HepG2 (cell line): Measurements from ENCODE around the gene TSPAN9. TPM values are rescaled to one million over a fixed set of nuclear protein-coding genes. Genes with fewer than 3 reads are reported as not detected.
A peak's percentile ranks its signal among the peaks of the same experiment; 100 is the strongest.

ENCODE experiments used
- CEBPB ChIP-seq: IDR thresholded peaks from 2 replicates; pipeline ENCODE4 v1.6.1; 2011; ENCODE audit warnings: low read depth, low read length, improper control_type of control experiment, borderline replicate concordance
- FLYWCH1 ChIP-seq: sonication (generic); formaldehyde crosslinking; IDR thresholded peaks from 2 replicates; pipeline ENCODE4 v1.8.1; 2023; ENCODE audit warnings: mild to moderate bottlenecking, missing genetic modification reagents
- HDAC2 ChIP-seq: sonication (generic); formaldehyde crosslinking; IDR thresholded peaks from 2 replicates; pipeline ENCODE4 v1.4.0; 2020; ENCODE audit warnings: missing genetic modification reagents
- ISX ChIP-seq: sonication (generic); formaldehyde crosslinking; conservative IDR thresholded peaks from 2 replicates; pipeline ENCODE4 v1.5.0; 2020; ENCODE audit warnings: missing genetic modification reagents
- MAZ ChIP-seq, 2 experiments: sonication (generic) in 1 of 2; formaldehyde crosslinking in 1 of 2; IDR thresholded peaks; 2 replicates each; pipeline versions ENCODE4 v1.5.0 to v1.6.1; 2012 to 2020; ENCODE audit warnings: low read depth in 2 of 2, mild to moderate bottlenecking in 2 of 2, borderline replicate concordance in 1 of 2, improper control_type of control experiment in 1 of 2, low read length in 1 of 2, missing genetic modification reagents in 1 of 2, moderate library complexity in 1 of 2
- MED13 ChIP-seq: sonication (generic); formaldehyde crosslinking; IDR thresholded peaks from 2 replicates; pipeline ENCODE4 v1.5.0; 2020; ENCODE audit warnings: missing genetic modification reagents
- RBM22 ChIP-seq: fragments of 200-400 bp; formaldehyde crosslinking; optimal IDR thresholded peaks from 2 replicates; pipeline ENCODE3; 2017; ENCODE audit warnings: mild to moderate bottlenecking, low read length, moderate library complexity
- REL ChIP-seq: sonication (generic); formaldehyde crosslinking; conservative IDR thresholded peaks from 2 replicates; pipeline ENCODE4 v1.8.0; 2022; ENCODE audit warnings: mild to moderate bottlenecking, missing genetic modification reagents, moderate library complexity
- ZFP41 ChIP-seq: sonication (generic); formaldehyde crosslinking; IDR thresholded peaks from 2 replicates; pipeline ENCODE4 v1.4.0; 2020; ENCODE audit warnings: mild to moderate bottlenecking, missing genetic modification reagents, borderline replicate concordance
- ZFP82 ChIP-seq: sonication (generic); formaldehyde crosslinking; IDR thresholded peaks from 2 replicates; pipeline ENCODE4 v1.5.1; 2020; ENCODE audit warnings: mild to moderate bottlenecking, missing genetic modification reagents, borderline replicate concordance
- ZMYM2 ChIP-seq: sonication (generic); formaldehyde crosslinking; IDR thresholded peaks from 2 replicates; pipeline ENCODE4 v1.8.0; 2022; ENCODE audit warnings: mild to moderate bottlenecking, missing genetic modification reagents
- ZNF224 ChIP-seq: sonication (generic); formaldehyde crosslinking; IDR thresholded peaks from 2 replicates; pipeline ENCODE4 v1.5.0; 2020; ENCODE audit warnings: mild to moderate bottlenecking, missing genetic modification reagents
- ZNF326 ChIP-seq: sonication (generic); formaldehyde crosslinking; IDR thresholded peaks from 2 replicates; pipeline ENCODE4 v1.4.0; 2020; ENCODE audit warnings: missing genetic modification reagents, borderline replicate concordance
- ZNF431 ChIP-seq: sonication (generic); formaldehyde crosslinking; IDR thresholded peaks from 2 replicates; pipeline ENCODE4 v1.9.0; 2022; ENCODE audit warnings: missing genetic modification reagents, low read depth, mild to moderate bottlenecking, borderline replicate concordance
- ZNF607 ChIP-seq: sonication (generic); formaldehyde crosslinking; IDR thresholded peaks from 2 replicates; pipeline ENCODE4 v1.5.1; 2020; ENCODE audit warnings: missing genetic modification reagents, mild to moderate bottlenecking, borderline replicate concordance
- ZNF720 ChIP-seq: sonication (generic); formaldehyde crosslinking; IDR thresholded peaks from 2 replicates; pipeline ENCODE4 v1.4.0; 2020; ENCODE audit warnings: missing genetic modification reagents
- ZNF782 ChIP-seq: sonication (generic); formaldehyde crosslinking; IDR thresholded peaks from 2 replicates; pipeline ENCODE4 v1.4.0; 2020; ENCODE audit warnings: missing genetic modification reagents, mild to moderate bottlenecking, borderline replicate concordance
- ZNF792 ChIP-seq: IDR thresholded peaks from 2 replicates; pipeline ENCODE4 v1.6.1; 2016
- ZNF816 ChIP-seq: sonication (generic); formaldehyde crosslinking; IDR thresholded peaks from 2 replicates; pipeline ENCODE4 v1.8.0; 2022; ENCODE audit warnings: missing genetic modification reagents, mild to moderate bottlenecking, borderline replicate concordance
- ZSCAN9 ChIP-seq: IDR thresholded peaks from 2 replicates; pipeline ENCODE4 v1.6.1; 2016; ENCODE audit warnings: borderline replicate concordance
- polyA plus RNA-seq, 8 experiments: library from polyadenylated mRNA; depleted of rRNA in 3 of 8; stranded (reverse) in 7 of 8; unstranded in 1 of 8; fragments of >200 nt; fragmentation: Illumina TruSeq in 4 of 8; extraction: Trizol in 4 of 8; gene quantifications; 2 replicates each; pipeline versions ENCODE4 v1.2.1 to v1.2.3, GENCODE V29; 2011 to 2016; ENCODE audit warnings: low read depth in 4 of 8, missing spikeins in 1 of 8, mixed read lengths in 1 of 8; ENCODE audit not compliant: insufficient read depth in 1 of 8
- total RNA-seq, 5 experiments: library from RNA; depleted of rRNA; stranded (reverse); fragments of >200 nt; fragmentation: Illumina TruSeq; extraction: Trizol; gene quantifications; 2 replicates each; pipeline ENCODE4 v1.2.3, GENCODE V29; 2016; ENCODE audit warnings: low read depth in 1 of 5
- TF ChIP-seq, protein P1 (sequence below): sonication (generic); formaldehyde crosslinking; IDR thresholded peaks from 2 replicates; pipeline ENCODE4 v1.9.0; 2021; ENCODE audit warnings: missing genetic modification reagents, mild to moderate bottlenecking, borderline replicate concordance
- TF ChIP-seq, protein P2 (sequence below): IDR thresholded peaks from 2 replicates; pipeline ENCODE4 v1.6.1; 2016; ENCODE audit warnings: missing biosample characterization, missing genetic modification reagents, low read depth
- TF ChIP-seq, protein P3 (sequence below): sonication (generic); formaldehyde crosslinking; conservative IDR thresholded peaks from 2 replicates; pipeline ENCODE4 v1.8.0; 2022; ENCODE audit warnings: low read depth, missing genetic modification reagents
- TF ChIP-seq, protein P4 (sequence below): sonication (generic); formaldehyde crosslinking; IDR thresholded peaks from 2 replicates; pipeline ENCODE4 v1.8.0; 2022; ENCODE audit warnings: low read depth, missing genetic modification reagents
- TF ChIP-seq, protein P5 (sequence below): sonication (generic); formaldehyde crosslinking; IDR thresholded peaks from 2 replicates; pipeline ENCODE4 v1.5.0; 2020; ENCODE audit warnings: missing genetic modification reagents

Gene TSPAN9
- total and polyA plus RNA-seq, 2 of the 13 experiments (the other 11 are each of a cell fraction or from before 2014, with no cell fraction given), result 18.1 to 42.3 TPM

DNA sequence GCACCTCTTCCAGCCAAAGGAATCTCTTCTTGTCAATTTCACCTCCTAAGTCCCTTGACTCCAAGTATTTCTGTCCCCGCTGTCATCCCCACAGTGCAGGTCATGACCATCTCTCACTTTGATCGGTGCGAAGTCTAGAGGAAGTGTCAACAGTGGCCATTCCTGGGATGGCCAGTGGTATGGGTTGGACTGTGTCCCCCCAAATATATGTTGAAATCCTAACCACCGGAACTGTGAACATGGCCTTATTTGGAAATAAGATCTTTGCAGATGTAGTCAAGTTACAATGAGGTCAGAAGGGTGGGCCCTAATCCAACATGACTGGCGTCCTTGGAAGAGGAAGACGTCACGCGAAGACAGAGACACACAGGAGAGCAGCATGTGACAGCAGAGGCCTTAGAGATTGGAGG, 257.9 kb downstream of the TSPAN9 start (continued):
- TF ChIP-seq ZFP41 (CRISPR knock-in tag), result no peak
- TF ChIP-seq, protein P1, sequence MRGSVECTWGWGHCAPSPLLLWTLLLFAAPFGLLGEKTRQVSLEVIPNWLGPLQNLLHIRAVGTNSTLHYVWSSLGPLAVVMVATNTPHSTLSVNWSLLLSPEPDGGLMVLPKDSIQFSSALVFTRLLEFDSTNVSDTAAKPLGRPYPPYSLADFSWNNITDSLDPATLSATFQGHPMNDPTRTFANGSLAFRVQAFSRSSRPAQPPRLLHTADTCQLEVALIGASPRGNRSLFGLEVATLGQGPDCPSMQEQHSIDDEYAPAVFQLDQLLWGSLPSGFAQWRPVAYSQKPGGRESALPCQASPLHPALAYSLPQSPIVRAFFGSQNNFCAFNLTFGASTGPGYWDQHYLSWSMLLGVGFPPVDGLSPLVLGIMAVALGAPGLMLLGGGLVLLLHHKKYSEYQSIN, result no peak
- TF ChIP-seq RBM22, result no peak
- no peak for TF ChIP-seq FLYWCH1
- TF ChIP-seq ISX (CRISPR knock-in tag), result no peak
- peak; percentile 86 for TF ChIP-seq CEBPB
- no peak for TF ChIP-seq ZNF720 (CRISPR knock-in tag)
- TF ChIP-seq ZNF792, result no peak
- TF ChIP-seq ZNF326 (CRISPR knock-in tag), result no peak
- no peak for TF ChIP-seq ZFP82 (CRISPR knock-in tag)
- TF ChIP-seq, protein P2, sequence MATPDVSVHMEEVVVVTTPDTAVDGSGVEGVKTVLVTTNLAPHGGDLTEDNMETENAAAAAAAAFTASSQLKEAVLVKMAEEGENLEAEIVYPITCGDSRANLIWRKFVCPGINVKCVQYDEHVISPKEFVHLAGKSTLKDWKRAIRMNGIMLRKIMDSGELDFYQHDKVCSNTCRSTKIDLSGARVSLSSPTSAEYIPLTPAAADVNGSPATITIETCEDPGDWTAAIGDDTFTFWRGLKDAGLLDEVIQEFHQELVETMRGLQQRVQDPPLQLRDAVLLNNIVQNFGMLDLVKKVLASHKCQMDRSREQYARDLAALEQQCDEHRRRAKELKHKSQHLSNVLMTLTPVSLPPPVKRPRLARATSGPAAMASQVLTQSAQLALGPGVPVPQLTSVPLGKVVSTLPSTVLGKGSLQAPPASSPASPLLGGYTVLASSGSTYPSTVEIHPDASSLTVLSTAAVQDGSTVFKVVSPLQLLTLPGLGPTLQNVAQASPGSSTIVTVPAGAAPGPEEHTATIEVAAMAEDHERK (CRISPR knock-in tag), result no peak
- TF ChIP-seq, protein P3, sequence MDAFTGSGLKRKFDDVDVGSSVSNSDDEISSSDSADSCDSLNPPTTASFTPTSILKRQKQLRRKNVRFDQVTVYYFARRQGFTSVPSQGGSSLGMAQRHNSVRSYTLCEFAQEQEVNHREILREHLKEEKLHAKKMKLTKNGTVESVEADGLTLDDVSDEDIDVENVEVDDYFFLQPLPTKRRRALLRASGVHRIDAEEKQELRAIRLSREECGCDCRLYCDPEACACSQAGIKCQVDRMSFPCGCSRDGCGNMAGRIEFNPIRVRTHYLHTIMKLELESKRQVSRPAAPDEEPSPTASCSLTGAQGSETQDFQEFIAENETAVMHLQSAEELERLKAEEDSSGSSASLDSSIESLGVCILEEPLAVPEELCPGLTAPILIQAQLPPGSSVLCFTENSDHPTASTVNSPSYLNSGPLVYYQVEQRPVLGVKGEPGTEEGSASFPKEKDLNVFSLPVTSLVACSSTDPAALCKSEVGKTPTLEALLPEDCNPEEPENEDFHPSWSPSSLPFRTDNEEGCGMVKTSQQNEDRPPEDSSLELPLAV, result no peak
- TF ChIP-seq ZNF431 (CRISPR knock-in tag), result no peak
- no peak for TF ChIP-seq MED13 (CRISPR knock-in tag)
- no peak for TF ChIP-seq ZMYM2
- no peak for TF ChIP-seq REL
- no peak for TF ChIP-seq ZNF816
- TF ChIP-seq ZSCAN9 (CRISPR knock-in tag), result 0 out of 2 replicates have a peak, but pooled peaks have one; percentile 68
- peak; percentile 69 for TF ChIP-seq HDAC2 (CRISPR knock-in tag)
- TF ChIP-seq, protein P4, sequence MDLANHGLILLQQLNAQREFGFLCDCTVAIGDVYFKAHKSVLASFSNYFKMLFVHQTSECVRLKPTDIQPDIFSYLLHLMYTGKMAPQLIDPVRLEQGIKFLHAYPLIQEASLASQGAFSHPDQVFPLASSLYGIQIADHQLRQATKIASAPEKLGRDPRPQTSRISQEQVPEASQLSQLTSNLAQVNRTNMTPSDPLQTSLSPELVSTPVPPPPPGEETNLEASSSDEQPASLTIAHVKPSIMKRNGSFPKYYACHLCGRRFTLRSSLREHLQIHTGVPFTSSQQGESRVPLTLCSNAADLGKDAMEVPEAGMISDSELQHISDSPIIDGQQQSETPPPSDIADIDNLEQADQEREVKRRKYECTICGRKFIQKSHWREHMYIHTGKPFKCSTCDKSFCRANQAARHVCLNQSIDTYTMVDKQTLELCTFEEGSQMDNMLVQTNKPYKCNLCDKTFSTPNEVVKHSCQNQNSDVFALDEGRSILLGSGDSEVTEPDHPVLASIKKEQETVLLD, result no peak
- TF ChIP-seq, protein P5, sequence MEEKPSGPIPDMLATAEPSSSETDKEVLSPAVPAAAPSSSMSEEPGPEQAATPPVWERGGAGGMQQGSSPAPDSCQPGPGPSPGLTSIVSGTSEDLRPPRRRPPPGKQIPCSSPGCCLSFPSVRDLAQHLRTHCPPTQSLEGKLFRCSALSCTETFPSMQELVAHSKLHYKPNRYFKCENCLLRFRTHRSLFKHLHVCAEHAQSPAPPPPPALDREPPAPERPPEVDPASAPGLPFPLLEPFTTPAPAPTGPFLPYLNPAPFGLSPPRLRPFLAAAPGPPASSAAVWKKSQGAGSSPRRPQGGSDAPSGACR (CRISPR knock-in tag), result no peak; the same call in 1 of the 2 replicates
- TF ChIP-seq MAZ (IDR thresholded peaks at IDR 0.05; ENCODE audit: borderline replicate concordance, low read depth, low read length), result no peak
- TF ChIP-seq MAZ (CRISPR knock-in tag; IDR thresholded peaks at IDR 0.05; ENCODE audit: low read depth), result peak; percentile 51
- TF ChIP-seq ZNF224 (CRISPR knock-in tag), result no peak
- no peak for TF ChIP-seq ZNF782 (CRISPR knock-in tag)
- TF ChIP-seq ZNF607 (CRISPR knock-in tag), result peak; percentile 73; the same call in 1 of the 2 replicates
